Trophoblast cell (in vitro differentiated cells and primary cell): ENCODE results near the gene DUSP3.
"Not testable (repeated sequence)": the region's sequence is repeated elsewhere in the genome, so short reads cannot be mapped to it uniquely, and the experiment has no call there.

Experiments used
- DNase-seq, 2 donors: peaks; one replicate each; pipeline ENCODE4 v3.0.0-alpha.2; 2016
- H2AFZ ChIP-seq: 2 replicates; pipeline ENCODE4 v1.6.1; 2013; ENCODE audit warnings: low read length, moderate library complexity, mild to moderate bottlenecking; ENCODE audit not compliant: insufficient read depth, poor library complexity
- H2AK5ac ChIP-seq: 2 replicates; pipeline ENCODE4 v1.6.1; 2013; ENCODE audit warnings: mild to moderate bottlenecking, low read length
- H2BK120ac ChIP-seq: 2 replicates; pipeline ENCODE4 v1.6.1; 2013; ENCODE audit warnings: low read length, mild to moderate bottlenecking, moderate library complexity; ENCODE audit not compliant: insufficient read depth, poor library complexity
- H2BK12ac ChIP-seq: 2 replicates; pipeline ENCODE4 v1.6.1; 2013; ENCODE audit warnings: mild to moderate bottlenecking, low read length, moderate library complexity
- H2BK5ac ChIP-seq: 2 replicates; pipeline ENCODE4 v1.6.1; 2013; ENCODE audit warnings: low read length, low read depth, moderate library complexity, mild to moderate bottlenecking; ENCODE audit not compliant: poor library complexity
- H3K14ac ChIP-seq: 2 replicates; pipeline ENCODE4 v1.6.1; 2013; ENCODE audit warnings: mild to moderate bottlenecking, low read length
- H3K18ac ChIP-seq: 2 replicates; pipeline ENCODE4 v1.6.1; 2013; ENCODE audit warnings: mild to moderate bottlenecking, low read length
- H3K23ac ChIP-seq: 2 replicates; pipeline ENCODE4 v1.6.1; 2013; ENCODE audit warnings: low read length
- H3K27ac ChIP-seq: 2 replicates; pipeline ENCODE4 v1.5.1; 2013; ENCODE audit warnings: low read depth, mild to moderate bottlenecking, inconsistent platforms, low read length, moderate library complexity
- H3K27me3 ChIP-seq: 2 replicates; pipeline ENCODE4 v1.6.1; 2013; ENCODE audit warnings: inconsistent platforms, mild to moderate bottlenecking, low read length, moderate library complexity; ENCODE audit not compliant: insufficient read depth
- H3K36me3 ChIP-seq, 2 experiments: 1 replicate in 1 of 2; 2 replicates in 1 of 2; pipeline ENCODE4 v1.6.1; 2013; ENCODE audit warnings: low read length in 2 of 2, mild to moderate bottlenecking in 2 of 2, moderate library complexity in 1 of 2; ENCODE audit not compliant: insufficient read depth in 2 of 2, control insufficient read depth in 1 of 2
- H3K4ac ChIP-seq: 2 replicates; pipeline ENCODE4 v1.6.1; 2013; ENCODE audit warnings: low read depth, mild to moderate bottlenecking, low read length, moderate library complexity
- H3K4me1 ChIP-seq, 2 experiments: 1 replicate in 1 of 2; 2 replicates in 1 of 2; pipeline ENCODE4 v1.6.1; 2013; ENCODE audit warnings: low read length in 2 of 2, mild to moderate bottlenecking in 2 of 2, moderate library complexity in 1 of 2; ENCODE audit not compliant: insufficient read depth in 2 of 2, control insufficient read depth in 1 of 2
- H3K4me2 ChIP-seq: 2 replicates; pipeline ENCODE4 v1.6.1; 2013; ENCODE audit warnings: inconsistent platforms, mild to moderate bottlenecking, low read length, moderate library complexity
- H3K4me3 ChIP-seq: 2 replicates; pipeline ENCODE4 v1.5.1; 2013; ENCODE audit warnings: mild to moderate bottlenecking, low read depth, low read length, inconsistent platforms
- H3K79me1 ChIP-seq: one replicate; pipeline ENCODE4 v1.6.1; 2013; ENCODE audit warnings: low read length
- H3K79me2 ChIP-seq: 2 replicates; pipeline ENCODE4 v1.6.1; 2013; ENCODE audit warnings: low read length, mild to moderate bottlenecking; ENCODE audit not compliant: control insufficient read depth, insufficient read depth, poor library complexity
- H3K9ac ChIP-seq: 2 replicates; pipeline ENCODE4 v1.6.1; 2013; ENCODE audit warnings: mild to moderate bottlenecking, low read length
- H3K9me3 ChIP-seq: 2 replicates; pipeline ENCODE4 v1.6.1; 2013; ENCODE audit warnings: low read depth, mild to moderate bottlenecking, control low read depth, inconsistent platforms, low read length; ENCODE audit not compliant: insufficient read depth
- H4K12ac ChIP-seq: 2 replicates; pipeline ENCODE4 v1.6.1; 2013; ENCODE audit warnings: low read depth, mild to moderate bottlenecking, low read length, moderate library complexity
- H4K8ac ChIP-seq: 2 replicates; pipeline ENCODE4 v1.6.1; 2013; ENCODE audit warnings: low read depth, mild to moderate bottlenecking, low read length, moderate library complexity
- H4K91ac ChIP-seq: one replicate; pipeline ENCODE4 v1.6.1; 2013; ENCODE audit warnings: low read depth, mild to moderate bottlenecking, low read length, moderate library complexity
- WGBS: extraction: QIAGEN DNeasy Blood & Tissue Kit; methylation state at CpG from one replicate; pipeline ENCODE4 v1.1.7; 2013; ENCODE audit warnings: missing lambda C conversion rate; ENCODE audit not compliant: insufficient read length, insufficient coverage; ENCODE audit errors: extremely low coverage; 5-methylcytosine and 5-hydroxymethylcytosine counted together

DUSP3 gene

DNA sequence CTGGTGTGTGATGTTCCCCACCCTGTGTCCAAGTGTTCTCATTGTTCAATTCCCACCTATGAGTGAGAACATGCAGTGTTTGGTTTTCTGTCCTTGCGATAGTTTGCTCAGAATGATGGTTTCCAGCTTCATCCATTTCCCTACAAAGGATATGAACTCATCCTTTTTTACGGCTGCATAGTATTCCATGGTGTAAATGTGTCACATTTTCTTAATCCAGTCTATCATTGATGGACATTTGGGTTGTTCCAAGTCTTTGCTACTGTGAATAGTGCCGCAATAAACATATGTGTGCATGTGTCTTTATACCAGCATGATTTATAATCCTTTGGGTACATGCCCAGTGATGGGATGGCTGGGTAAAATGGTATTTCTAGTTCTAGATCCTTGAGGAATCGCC is 13.9 kb upstream of the DUSP3 start:
- not testable (repeated sequence) for H2BK12ac ChIP-seq, H4K91ac ChIP-seq, H3K27me3 ChIP-seq, H2AFZ ChIP-seq, H3K4me2 ChIP-seq, DNase-seq, H3K14ac ChIP-seq, H2BK120ac ChIP-seq, H3K36me3 ChIP-seq, H3K4me1 ChIP-seq, H4K8ac ChIP-seq, H2BK5ac ChIP-seq, H3K79me1 ChIP-seq, H3K4ac ChIP-seq, H3K4me3 ChIP-seq, H3K79me2 ChIP-seq, H3K23ac ChIP-seq, H3K27ac ChIP-seq, H3K9me3 ChIP-seq, H4K12ac ChIP-seq, H3K9ac ChIP-seq, H2AK5ac ChIP-seq, H3K18ac ChIP-seq
- no CpG with 5 or more reads among the region's 4 CpGs for WGBS

GRCh38 chr17:43791589-43791988 is 12.8 kb upstream of the DUSP3 start:
- Histone ChIP-seq H3K79me1 (no peaks in the 10 kb centered on the region), H2BK5ac (no peak overlapping the region), H2AFZ (no peak overlapping the region), H3K18ac (no peak overlapping the region), H2AK5ac (no peak overlapping the region), H3K4me1 (no peaks in the 10 kb centered on the region), H4K12ac (no peak overlapping the region), H3K4ac (no peak overlapping the region), H3K14ac (no peak overlapping the region), H2BK12ac (no peak overlapping the region), H3K27me3 (no peaks in the 10 kb centered on the region), H3K79me2 (no peaks in the 10 kb centered on the region), H3K23ac (no peak overlapping the region), H3K4me2 (no peak overlapping the region), H3K9ac (no peak overlapping the region), H3K4me3 (no peak overlapping the region), H2BK120ac (no peak overlapping the region), H3K36me3 (no peaks in the 10 kb centered on the region), H3K27ac (no peak overlapping the region), H4K91ac (no peak overlapping the region), H4K8ac (no peak overlapping the region), H3K9me3 (no peaks in the 10 kb centered on the region)
- WGBS: no CpG with 5 or more reads among the region's 3 CpGs
- peak in 1 of 2 donors; percentile 40 for DNase-seq

GRCh38 chr17:43790311-43790940 is 11.6 kb upstream of the DUSP3 start:
- H3K27ac ChIP-seq: no peak overlapping the region
- no peaks in the 10 kb centered on the region for H3K36me3 ChIP-seq
- no peak overlapping the region for H3K9ac ChIP-seq
- no peak overlapping the region for H3K4me2 ChIP-seq
- H3K79me2 ChIP-seq: no peaks in the 10 kb centered on the region
- no peak overlapping the region for H4K12ac ChIP-seq
- no peak overlapping the region for H3K4me3 ChIP-seq
- H3K27me3 ChIP-seq: no peaks in the 10 kb centered on the region
- no peaks in the 10 kb centered on the region for H3K79me1 ChIP-seq
- no peak overlapping the region for H2AFZ ChIP-seq
- no peak overlapping the region for H4K8ac ChIP-seq
- WGBS: no CpG with 5 or more reads among the region's 14 CpGs
- H3K23ac ChIP-seq: no peak overlapping the region
- H2BK5ac ChIP-seq: no peak overlapping the region
- DNase-seq: no peak
- no peak overlapping the region for H3K14ac ChIP-seq
- no peaks in the 10 kb centered on the region for H3K4me1 ChIP-seq
- no peaks in the 10 kb centered on the region for H3K9me3 ChIP-seq
- no peak overlapping the region for H2BK12ac ChIP-seq
- no peak overlapping the region for H3K18ac ChIP-seq
- no peak overlapping the region for H4K91ac ChIP-seq
- H3K4ac ChIP-seq: no peak overlapping the region
- H2AK5ac ChIP-seq: no peak overlapping the region
- H2BK120ac ChIP-seq: no peak overlapping the region

DNA sequence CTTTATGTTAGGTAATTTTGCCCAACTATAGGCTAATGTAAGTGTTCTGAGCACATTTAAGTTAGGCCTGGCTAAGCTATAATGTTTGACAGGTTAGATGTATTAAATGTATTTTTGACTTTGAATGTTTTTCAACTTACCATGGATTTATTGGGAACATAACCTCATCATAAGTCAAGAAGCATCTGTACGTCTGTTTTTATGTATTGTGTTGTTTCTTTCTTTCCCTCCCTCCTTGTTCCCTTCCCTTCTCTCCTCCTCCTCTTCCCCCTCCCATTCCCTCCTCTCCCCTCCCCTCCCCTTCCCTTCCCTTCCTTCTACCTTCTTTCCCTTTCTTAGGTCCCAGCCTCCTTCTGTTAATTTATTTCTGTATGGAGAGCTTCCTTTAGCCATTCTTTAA is 10.7 kb upstream of the DUSP3 start:
- Histone ChIP-seq H3K27me3 (no peaks in the 10 kb centered on the region), H3K4me1 (no peaks in the 10 kb centered on the region), H3K4me3 (no peak overlapping the region), H4K12ac (no peak overlapping the region), H3K9me3 (no peaks in the 10 kb centered on the region), H4K8ac (no peak overlapping the region), H2AK5ac (no peak overlapping the region), H3K27ac (no peak overlapping the region), H2BK12ac (no peak overlapping the region), H2AFZ (no peak overlapping the region), H3K4me2 (no peak overlapping the region), H2BK5ac (no peak overlapping the region), H3K14ac (no peak overlapping the region), H3K18ac (no peak overlapping the region), H4K91ac (no peak overlapping the region), H3K79me2 (no peaks in the 10 kb centered on the region), H3K9ac (no peak overlapping the region), H3K79me1 (no peaks in the 10 kb centered on the region), H3K36me3 (no peaks in the 10 kb centered on the region), H2BK120ac (no peak overlapping the region), H3K4ac (no peak overlapping the region), H3K23ac (no peak overlapping the region)
- no CpG with 5 or more reads among the region's 1 CpG for WGBS
- no peak for DNase-seq
